Liver (tissue), 3 donors: ENCODE data around the gene GGTLC2.

Experiments used
- CTCF ChIP-seq: fragments of 150-350 bp; IDR thresholded peaks from 2 replicates; pipeline ENCODE4 v1.5.1; 2017; ENCODE audit warnings: improper control_type of control experiment, low read depth, low read length; ENCODE audit not compliant: missing input control
- FOXA1 ChIP-seq: IDR thresholded peaks from 2 replicates; pipeline ENCODE4 v1.6.1; 2016; ENCODE audit warnings: antibody characterized with exemption
- JUND ChIP-seq, 2 donors: IDR thresholded peaks; 2 replicates each; pipeline ENCODE4 v1.6.1; 2016; ENCODE audit warnings: antibody characterized with exemption in 2 of 2
- MAX ChIP-seq: IDR thresholded peaks from 2 replicates; pipeline ENCODE4 v1.6.1; 2016; ENCODE audit warnings: antibody characterized with exemption
- RXRA ChIP-seq, 2 donors: IDR thresholded peaks; 2 replicates each; pipeline ENCODE4 v1.6.1; 2017 to 2018; ENCODE audit warnings: antibody characterized with exemption in 2 of 2, mild to moderate bottlenecking in 1 of 2
- TAF1 ChIP-seq: conservative IDR thresholded peaks from 2 replicates; pipeline ENCODE4 v1.6.1; 2016; ENCODE audit warnings: antibody characterized with exemption, mild to moderate bottlenecking
- YY1 ChIP-seq: IDR thresholded peaks from 2 replicates; pipeline ENCODE4 v1.6.1; 2016; ENCODE audit warnings: antibody characterized with exemption, mild to moderate bottlenecking
- donor health status: healthy.
- donor health status: healthy.

GRCh38 chr22:22691055-22691454 is 46.6 kb downstream of the GGTLC2 start:
- no peak for TF ChIP-seq TAF1
- no peak for TF ChIP-seq MAX
- no peak for TF ChIP-seq CTCF
- no peak for TF ChIP-seq FOXA1
- no peak for TF ChIP-seq YY1
- TF ChIP-seq JUND (IDR thresholded peaks at IDR 0.05), result no peak
- no peak for TF ChIP-seq RXRA (IDR thresholded peaks at IDR 0.05)
